ENCODE results near the gene ISG15.

- TF ChIP-seq POLR2AphosphoS5 (IDR thresholded peaks at IDR 0.05; ENCODE audit: borderline replicate concordance, low read depth, low read length), result no peak
- no peak for TF ChIP-seq EZH2 (IDR thresholded peaks at IDR 0.05)
- no peak for TF ChIP-seq FOXP2 (optimal IDR thresholded peaks at IDR 0.05; ENCODE audit: control extremely low read depth, extremely low read length, insufficient read depth)
Measured at GRCh38 chr1:1041092-1041523, 27.8 kb downstream of the ISG15 start.
